ENCODE measurements around the gene HDAC8.
"Not testable (repeated sequence)": the region's sequence is repeated elsewhere in the genome, so short reads cannot be mapped to it uniquely, and the experiment has no call there.

HDAC8 gene

DNA sequence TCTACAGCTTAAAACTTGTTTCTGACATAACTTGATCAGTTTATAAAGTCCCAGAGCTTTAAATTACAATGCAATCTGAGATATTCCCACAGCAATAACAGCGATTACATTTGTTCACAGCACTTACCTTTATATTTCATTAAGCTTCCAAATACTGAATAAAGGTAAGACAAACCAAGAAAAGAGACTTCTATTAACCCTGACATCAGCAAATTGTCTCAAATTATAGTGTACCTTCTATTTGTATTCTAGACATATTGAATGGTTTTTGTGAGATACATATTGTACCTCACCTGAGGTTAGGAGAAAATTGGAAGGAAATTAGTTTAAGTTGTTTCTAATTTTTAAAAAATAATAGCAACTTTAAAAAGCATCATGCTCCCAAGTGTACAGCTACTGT lies 111.9 kb downstream of the HDAC8 start:
- no peak for DNase-seq

- not testable (repeated sequence) for DNase-seq
Observed at GRCh38 chrX:72449034-72449433, 123.6 kb downstream of the HDAC8 start.

DNA sequence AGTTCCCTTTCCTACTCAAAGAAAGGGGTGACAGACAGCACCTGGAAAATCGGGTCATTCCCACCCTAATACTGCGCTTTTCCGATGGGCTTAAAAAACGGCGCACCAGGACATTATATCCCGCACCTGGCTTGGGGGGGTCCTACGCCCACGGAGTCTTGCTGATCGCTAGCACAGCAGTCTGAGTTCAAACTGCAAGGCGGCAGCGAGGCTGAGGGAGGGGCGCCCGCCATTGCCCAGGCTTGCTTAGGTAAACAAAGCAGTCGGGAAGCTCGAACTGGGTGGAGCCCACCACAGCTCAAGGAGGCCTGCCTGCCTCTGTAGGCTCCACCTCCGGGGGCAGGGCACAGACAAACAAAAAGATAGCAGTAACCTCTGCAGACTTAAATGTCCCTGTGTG lies 131.9 kb downstream of the HDAC8 start:
- DNase-seq, result not testable (repeated sequence)

DNA sequence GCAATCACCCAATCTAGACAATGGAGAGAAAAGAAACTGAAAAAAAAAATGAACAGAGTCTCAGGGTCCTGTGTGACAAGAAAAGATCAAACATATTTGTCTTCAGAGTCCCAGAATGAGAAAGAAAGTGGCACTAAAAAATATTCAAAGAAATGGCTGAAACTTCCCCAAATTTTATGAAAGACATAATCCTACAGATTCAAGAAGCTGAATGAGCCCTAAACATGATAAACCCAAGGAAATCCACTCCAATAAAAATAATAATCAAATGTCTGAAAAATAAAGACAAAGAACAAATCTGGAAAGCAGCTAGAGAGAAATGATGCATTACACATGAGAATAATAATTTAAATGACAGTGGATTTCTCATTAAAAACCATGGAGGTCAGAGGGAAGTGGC lies 136.6 kb downstream of the HDAC8 start:
- DNase-seq, result no peak

DNA sequence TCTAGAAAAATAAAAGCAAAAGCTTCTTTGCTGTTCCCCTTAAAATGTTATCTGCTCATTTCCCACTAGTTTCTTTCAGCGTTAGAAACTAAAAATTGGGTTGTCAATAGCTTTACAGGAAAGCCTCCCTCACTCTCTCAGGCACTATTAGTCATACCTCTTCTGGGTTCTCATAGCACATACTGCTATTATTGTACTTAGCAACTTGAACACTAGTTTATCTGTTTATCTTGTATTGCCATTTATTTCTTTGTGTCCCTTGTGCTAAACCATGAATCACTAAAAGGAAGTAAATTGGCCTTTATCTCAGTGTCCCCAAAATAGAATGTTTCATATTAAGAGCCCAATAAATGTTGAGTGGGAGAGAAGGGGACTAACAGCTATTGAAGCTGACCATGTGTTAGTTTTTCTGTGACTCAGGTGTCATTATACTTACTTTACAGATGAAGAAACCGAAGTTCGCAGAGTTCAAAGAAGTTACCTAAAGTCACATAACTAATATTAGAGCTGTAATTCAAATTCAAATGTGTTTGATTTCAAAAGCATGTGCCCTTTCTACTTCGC lies 142.2 kb downstream of the HDAC8 start:
- no peak for DNase-seq

DNA sequence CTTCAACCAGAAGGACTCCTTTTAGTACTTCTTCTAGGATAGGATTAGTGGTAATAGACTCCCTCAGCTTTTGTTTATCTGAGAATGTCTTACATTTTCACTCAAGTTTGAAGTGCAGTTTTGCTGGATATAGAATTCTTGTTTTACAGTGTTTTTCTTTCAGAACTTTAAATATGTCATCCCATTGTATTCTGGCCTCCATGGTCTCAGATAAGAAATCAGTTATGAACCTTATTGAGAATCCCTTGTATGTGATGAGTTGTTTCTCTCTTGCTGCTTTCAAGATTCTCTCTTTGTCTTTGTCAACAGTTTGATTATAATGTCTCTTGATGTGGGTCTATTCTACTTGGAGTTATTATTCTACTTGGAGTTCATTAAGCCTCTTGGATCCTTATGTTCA lies 150.8 kb downstream of the HDAC8 start:
- no peak for DNase-seq

- DNase-seq, result no peak
Observed at GRCh38 chrX:72409993-72410392, 162.7 kb downstream of the HDAC8 start.

DNA sequence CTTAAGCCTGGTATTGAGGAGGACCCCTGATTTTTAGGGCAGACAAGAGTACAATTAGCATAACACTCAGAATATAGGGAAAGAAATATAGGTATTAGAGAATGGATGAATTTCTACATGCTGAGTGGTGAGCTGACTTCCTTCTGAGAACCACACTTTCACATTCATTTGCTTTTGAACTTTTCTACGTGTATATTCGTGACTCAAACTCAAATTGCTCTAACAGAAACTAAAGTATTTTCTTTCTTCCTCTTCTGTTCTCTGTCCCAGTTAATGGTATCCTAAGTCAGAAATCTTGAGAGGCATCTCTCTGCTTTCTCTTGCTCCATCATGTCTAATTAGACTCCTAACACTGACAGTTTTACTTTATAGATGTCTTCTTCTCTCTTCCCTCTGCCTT lies 163.8 kb downstream of the HDAC8 start:
- DNase-seq, result no peak

- DNase-seq, result not testable (repeated sequence)
Observed at GRCh38 chrX:72405136-72405535, 167.5 kb downstream of the HDAC8 start.

- no peak for DNase-seq
Observed at GRCh38 chrX:72402614-72403013, 170.0 kb downstream of the HDAC8 start.

- DNase-seq, result no peak
Observed at GRCh38 chrX:72399816-72400215, 172.8 kb downstream of the HDAC8 start.

DNA sequence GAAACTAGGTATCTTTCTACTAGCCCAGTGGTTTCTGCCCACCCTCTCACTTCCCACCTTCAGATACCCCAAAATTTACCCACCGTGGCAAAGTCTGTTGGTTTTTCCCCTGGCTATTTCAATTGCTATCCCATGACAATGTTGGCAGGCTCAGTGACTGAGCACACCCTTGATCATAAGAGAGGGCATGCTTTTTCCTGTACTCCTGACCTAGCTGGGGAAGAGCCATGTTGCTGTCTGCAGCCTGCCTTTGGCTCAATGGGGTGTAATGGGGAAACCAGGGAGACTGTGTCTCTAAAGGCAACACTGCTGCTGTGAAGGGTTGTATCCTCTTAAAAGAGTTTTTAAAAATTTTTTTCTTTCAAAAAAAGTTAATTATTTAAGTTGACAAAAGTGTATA lies 176.5 kb downstream of the HDAC8 start:
- DNase-seq, result no peak

DNA sequence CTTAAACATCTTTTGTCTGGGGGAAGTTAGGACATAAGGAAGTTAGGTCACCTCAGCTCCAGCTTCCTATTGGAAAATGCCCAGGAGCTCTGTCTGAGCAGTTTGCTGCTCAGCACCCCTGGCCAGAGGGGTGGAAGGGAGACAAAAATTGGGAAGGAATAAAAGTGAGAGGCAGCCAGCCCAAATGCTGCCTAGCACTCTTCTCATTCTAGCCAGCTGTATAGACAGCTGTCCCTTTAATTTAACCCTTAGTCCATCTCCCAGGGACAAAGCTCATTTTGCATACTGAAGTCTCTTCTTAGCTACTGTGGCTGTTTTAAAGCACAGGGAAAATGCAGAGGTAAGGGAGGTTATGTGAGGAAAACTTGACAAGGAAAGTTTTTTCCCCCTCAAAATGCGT lies 177.4 kb downstream of the HDAC8 start:
- no peak for DNase-seq

- DNase-seq, result no peak
Observed at GRCh38 chrX:72394518-72395170, 178.0 kb downstream of the HDAC8 start.

DNA sequence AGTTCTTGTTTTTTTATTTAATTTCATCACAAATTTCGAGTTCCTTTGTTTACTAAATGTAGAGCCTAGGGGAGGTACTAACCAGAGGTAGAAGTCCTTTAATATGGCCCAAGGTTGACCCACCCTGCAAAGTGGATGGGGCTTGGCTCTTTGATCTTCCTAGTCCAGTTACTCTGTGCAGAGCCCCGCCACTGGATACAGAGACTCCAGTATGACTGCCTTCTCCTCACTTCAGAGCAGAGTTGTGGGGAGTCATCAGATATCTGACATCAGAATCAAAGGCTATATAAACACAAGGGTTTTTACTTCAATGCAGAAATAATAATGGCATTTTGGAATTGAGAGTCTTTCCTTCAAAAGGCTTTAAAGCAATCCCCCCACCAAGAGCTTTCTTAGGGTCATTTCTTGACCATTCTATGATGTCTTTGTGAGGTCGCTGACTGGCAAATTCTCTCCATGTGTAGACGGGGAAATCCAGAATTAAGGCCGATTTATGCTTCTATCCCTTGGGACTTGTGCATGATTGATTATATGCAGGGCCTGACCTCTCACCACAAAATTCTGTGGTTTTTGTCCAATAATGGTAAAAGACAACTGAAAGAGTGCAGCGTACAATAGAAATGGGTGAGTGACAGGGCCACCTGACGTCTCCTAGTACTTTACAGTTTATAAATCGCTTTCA lies 178.7 kb downstream of the HDAC8 start:
- no peak for DNase-seq

DNA sequence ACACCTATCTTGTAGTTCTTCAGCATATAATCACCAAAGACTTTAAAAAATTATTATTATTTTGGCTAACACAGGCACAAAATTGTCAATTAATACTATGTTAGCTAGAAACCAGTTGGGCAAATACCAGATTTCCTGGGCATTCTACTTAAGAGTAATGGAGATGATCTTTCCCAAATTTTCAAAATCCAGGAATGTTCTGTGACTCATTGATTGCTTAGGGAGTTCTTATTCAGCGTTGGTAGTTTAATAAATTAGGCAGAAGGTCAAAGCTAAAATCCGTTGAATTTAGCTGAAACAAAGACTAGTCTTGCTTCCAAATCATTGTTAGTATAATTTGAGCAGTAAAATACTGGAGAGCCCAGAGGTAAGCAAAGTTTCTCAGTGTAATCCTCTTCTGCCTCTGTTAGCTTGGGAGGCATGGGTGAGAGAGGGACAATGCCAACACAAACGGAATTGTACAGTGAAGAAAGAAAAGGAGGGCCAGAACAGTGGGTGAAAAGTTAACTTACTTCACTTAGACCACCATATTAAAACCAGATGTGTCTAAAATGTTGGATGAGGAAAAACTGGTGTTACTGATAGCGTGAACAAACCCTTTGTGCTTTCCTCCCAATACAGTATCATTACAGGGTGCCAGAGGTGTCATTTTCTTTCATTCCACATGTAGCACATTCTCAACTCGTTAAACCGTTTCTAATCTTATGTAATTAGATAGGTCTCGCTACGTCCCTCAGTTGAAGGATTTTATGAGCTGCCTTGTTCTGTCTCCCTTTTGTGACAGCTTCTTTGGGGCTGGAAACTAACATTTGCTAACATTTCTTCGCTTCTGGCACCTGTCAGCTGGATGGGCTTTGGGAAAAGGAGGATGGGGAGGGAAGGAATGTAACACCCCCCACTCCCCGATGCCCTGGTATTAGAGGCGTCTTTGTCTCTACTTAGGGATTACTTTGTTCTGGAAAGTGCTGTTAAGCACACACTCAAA lies 179.5 kb downstream of the HDAC8 start:
- no peak for DNase-seq

DNA sequence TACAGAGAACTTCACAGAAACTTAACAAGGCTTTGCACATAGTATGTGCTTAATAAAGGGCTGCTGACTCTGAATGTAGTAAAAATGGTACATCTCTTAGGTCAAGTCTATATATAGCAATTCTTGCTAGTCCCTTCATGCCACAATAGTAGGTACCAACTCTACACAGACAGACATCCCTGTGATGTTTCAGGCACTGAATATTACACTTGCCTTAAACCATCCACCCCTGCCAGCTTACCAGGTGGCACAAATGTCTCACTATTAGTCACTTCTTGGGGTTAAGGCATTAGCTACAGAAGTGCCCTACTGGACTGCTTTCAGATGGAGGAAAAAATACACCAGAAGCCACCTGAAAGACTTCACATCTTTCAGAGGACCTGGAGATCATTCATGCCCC lies 180.6 kb downstream of the HDAC8 start:
- no peak for DNase-seq

- no peak for DNase-seq
Observed at GRCh38 chrX:72387247-72387646, 185.4 kb downstream of the HDAC8 start.

- no peak for DNase-seq
Observed at GRCh38 chrX:72382202-72382595, 190.4 kb downstream of the HDAC8 start.

GRCh38 chrX:72381439-72382201 lies 191.0 kb downstream of the HDAC8 start:
- no peak for DNase-seq

GRCh38 chrX:72376124-72376523 lies 196.5 kb downstream of the HDAC8 start:
- no peak for DNase-seq

DNA sequence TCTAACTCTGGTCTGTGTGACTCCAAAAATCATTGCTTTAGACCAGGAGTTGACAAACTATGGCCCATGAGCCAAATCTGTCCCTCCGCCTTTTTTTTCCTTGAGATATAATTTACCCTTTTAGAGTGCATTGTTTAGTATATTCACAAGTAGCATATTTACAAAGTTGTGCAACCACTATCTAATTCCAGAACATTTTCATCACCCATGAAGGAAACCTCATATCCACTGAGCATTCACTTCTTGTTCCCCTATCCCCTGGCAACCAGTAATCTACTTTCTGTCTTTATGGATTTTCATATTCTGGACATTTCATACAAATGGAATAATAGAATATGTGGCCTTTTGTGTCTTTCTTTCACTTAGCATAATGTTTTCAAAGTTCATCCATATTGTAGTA lies 199.5 kb downstream of the HDAC8 start:
- DNase-seq, result no peak

DNA sequence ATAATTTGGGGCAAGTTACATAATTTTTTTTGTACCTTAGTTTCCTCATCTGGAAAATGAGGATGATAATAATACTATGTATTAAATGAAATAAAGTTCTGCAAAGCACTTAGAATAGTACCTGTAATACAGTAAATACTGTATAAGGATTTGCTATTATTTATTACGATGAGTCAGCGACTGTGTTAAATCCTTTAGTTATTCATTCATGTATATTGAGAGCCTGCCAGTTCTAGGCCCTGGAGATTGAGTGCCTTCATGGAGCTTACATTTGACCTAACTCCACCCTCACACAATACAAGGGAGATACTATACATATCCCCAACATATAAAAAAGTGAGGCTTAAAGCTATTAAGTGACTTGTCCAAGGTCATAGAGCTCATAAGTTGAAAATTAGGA lies 199.9 kb downstream of the HDAC8 start:
- no peak for DNase-seq

All from CD4-positive, alpha-beta T cell treated with Interleukin-6 for 4 hours (primary cell).